ENCODE results near the gene SSTR3.

GRCh38 chr22:37155971-37156370 lies 56.3 kb downstream of the SSTR3 start:
- TF ChIP-seq CTCF (IDR thresholded peaks at IDR 0.05; ENCODE audit: low read depth, low read length) (no peak), EZH2phosphoT487 (IDR thresholded peaks at IDR 0.05; ENCODE audit: low read depth) (no peak)

Data from OCI-LY3 (cell line).